Measurements from ENCODE around the gene FTCDNL1. TPM values are rescaled to one million over a fixed set of nuclear protein-coding genes. Genes with fewer than 3 reads are reported as not detected.

Gene FTCDNL1
- total RNA-seq, 1 donor = 4.7 TPM

- no peak overlapping the region for H3K4me3 ChIP-seq (ENCODE audit: insufficient read depth, low read length)
- peaks cover 3% of the 10 kb centered on the region for H3K27me3 ChIP-seq (ENCODE audit: insufficient read depth, low read length)
- DNase-seq (ENCODE audit: insufficient read length, low spot score, missing footprints) = no peak
- no peak for TF ChIP-seq CTCF (IDR thresholded peaks at IDR 0.05; ENCODE audit: extremely low read depth, low read depth, low read length)
- H3K4me2 ChIP-seq (ENCODE audit: insufficient read depth, low read length) = no peak overlapping the region
- H3K27ac ChIP-seq (ENCODE audit: low read depth, low read length) = no peak overlapping the region
- H3K9me3 ChIP-seq (ENCODE audit: low read depth, low read length) = no peaks in the 10 kb centered on the region
- H3K79me2 ChIP-seq (ENCODE audit: insufficient read depth, low read length) = no peaks in the 10 kb centered on the region
- H3K4me1 ChIP-seq (ENCODE audit: insufficient read depth, low read length) = no peaks in the 10 kb centered on the region
- H3K36me3 ChIP-seq (ENCODE audit: insufficient read depth, low read length) = no peaks in the 10 kb centered on the region
- no peak overlapping the region for H2AFZ ChIP-seq (ENCODE audit: low read length)
- no peaks in the 10 kb centered on the region for H4K20me1 ChIP-seq (ENCODE audit: insufficient read depth, low read length)
Observed at GRCh38 chr2:199764273-199764800, 86.7 kb downstream of the FTCDNL1 start.

- no peaks in the 10 kb centered on the region for H3K9me3 ChIP-seq (ENCODE audit: low read depth, low read length)
Observed at GRCh38 chr2:199762963-199763362, 88.0 kb downstream of the FTCDNL1 start.

GRCh38 chr2:199760574-199760973 lies 90.4 kb downstream of the FTCDNL1 start:
- H3K4me3 ChIP-seq (ENCODE audit: insufficient read depth, low read length) = no peak overlapping the region
- no peak for DNase-seq (ENCODE audit: insufficient read length, low spot score, missing footprints)
- no peaks in the 10 kb centered on the region for H4K20me1 ChIP-seq (ENCODE audit: insufficient read depth, low read length)
- H3K36me3 ChIP-seq (ENCODE audit: insufficient read depth, low read length) = no peaks in the 10 kb centered on the region
- TF ChIP-seq CTCF (IDR thresholded peaks at IDR 0.05; ENCODE audit: extremely low read depth, low read depth, low read length) = peak; percentile 31
- peaks cover 4% of the 10 kb centered on the region for H3K4me1 ChIP-seq (ENCODE audit: insufficient read depth, low read length)
- H3K4me2 ChIP-seq (ENCODE audit: insufficient read depth, low read length) = no peak overlapping the region
- H3K27me3 ChIP-seq (ENCODE audit: insufficient read depth, low read length) = no peaks in the 10 kb centered on the region
- H3K9me3 ChIP-seq (ENCODE audit: low read depth, low read length) = no peaks in the 10 kb centered on the region
- H3K27ac ChIP-seq (ENCODE audit: low read depth, low read length) = no peak overlapping the region
- H3K79me2 ChIP-seq (ENCODE audit: insufficient read depth, low read length) = no peaks in the 10 kb centered on the region
- H2AFZ ChIP-seq (ENCODE audit: low read length) = no peak overlapping the region

More at GRCh38 chr2:199762963-199763362, 88.0 kb downstream of the FTCDNL1 start:
- Histone ChIP-seq H3K4me2 (ENCODE audit: insufficient read depth, low read length) (no peak overlapping the region), H3K27me3 (ENCODE audit: insufficient read depth, low read length) (no peaks in the 10 kb centered on the region), H3K36me3 (ENCODE audit: insufficient read depth, low read length) (no peaks in the 10 kb centered on the region), H4K20me1 (ENCODE audit: insufficient read depth, low read length) (no peaks in the 10 kb centered on the region), H3K4me3 (ENCODE audit: insufficient read depth, low read length) (no peak overlapping the region), H2AFZ (ENCODE audit: low read length) (no peak overlapping the region), H3K79me2 (ENCODE audit: insufficient read depth, low read length) (no peaks in the 10 kb centered on the region), H3K4me1 (ENCODE audit: insufficient read depth, low read length) (no peaks in the 10 kb centered on the region), H3K27ac (ENCODE audit: low read depth, low read length) (no peak overlapping the region)
- no peak for DNase-seq (ENCODE audit: insufficient read length, low spot score, missing footprints)
- TF ChIP-seq CTCF (IDR thresholded peaks at IDR 0.05; ENCODE audit: extremely low read depth, low read depth, low read length) = no peak

- H3K27ac ChIP-seq (ENCODE audit: low read depth, low read length) = no peak overlapping the region
- H3K9me3 ChIP-seq (ENCODE audit: low read depth, low read length) = no peaks in the 10 kb centered on the region
- peaks cover 4% of the 10 kb centered on the region for H3K4me1 ChIP-seq (ENCODE audit: insufficient read depth, low read length)
- no peaks in the 10 kb centered on the region for H3K36me3 ChIP-seq (ENCODE audit: insufficient read depth, low read length)
- H3K4me2 ChIP-seq (ENCODE audit: insufficient read depth, low read length) = peak overlapping the region; percentile 46
- peak overlapping the region; percentile 15 for H3K4me3 ChIP-seq (ENCODE audit: insufficient read depth, low read length)
- TF ChIP-seq CTCF (IDR thresholded peaks at IDR 0.05; ENCODE audit: extremely low read depth, low read depth, low read length) = no peak
- peak; percentile 67 for DNase-seq (ENCODE audit: insufficient read length, low spot score, missing footprints)
- H4K20me1 ChIP-seq (ENCODE audit: insufficient read depth, low read length) = no peaks in the 10 kb centered on the region
- no peaks in the 10 kb centered on the region for H3K27me3 ChIP-seq (ENCODE audit: insufficient read depth, low read length)
- H2AFZ ChIP-seq (ENCODE audit: low read length) = no peak overlapping the region
- H3K79me2 ChIP-seq (ENCODE audit: insufficient read depth, low read length) = no peaks in the 10 kb centered on the region
Observed at GRCh38 chr2:199757233-199757870, 93.6 kb downstream of the FTCDNL1 start.

All from osteoblast (primary cell).